OCI-LY1 (cell line): ENCODE data around the gene OLIG2.

Experiments
- EZH2 ChIP-seq: fragments of 200-600 bp; sonication (generic), shearing (Covaris generic); IDR thresholded peaks from 2 replicates; pipeline ENCODE4 v1.8.0; 2017; ENCODE audit warnings: borderline replicate concordance, mixed run types, mild to moderate bottlenecking, antibody characterized with exemption, low read length, moderate library complexity, mixed read lengths
- TF ChIP-seq, protein P1 (sequence below): fragments of 200-600 bp; sonication (generic), shearing (Covaris generic); IDR thresholded peaks from 2 replicates; pipeline ENCODE4 v1.5.1; 2017; ENCODE audit warnings: mild to moderate bottlenecking, antibody characterized with exemption, low read length, moderate library complexity, mixed read lengths

DNA sequence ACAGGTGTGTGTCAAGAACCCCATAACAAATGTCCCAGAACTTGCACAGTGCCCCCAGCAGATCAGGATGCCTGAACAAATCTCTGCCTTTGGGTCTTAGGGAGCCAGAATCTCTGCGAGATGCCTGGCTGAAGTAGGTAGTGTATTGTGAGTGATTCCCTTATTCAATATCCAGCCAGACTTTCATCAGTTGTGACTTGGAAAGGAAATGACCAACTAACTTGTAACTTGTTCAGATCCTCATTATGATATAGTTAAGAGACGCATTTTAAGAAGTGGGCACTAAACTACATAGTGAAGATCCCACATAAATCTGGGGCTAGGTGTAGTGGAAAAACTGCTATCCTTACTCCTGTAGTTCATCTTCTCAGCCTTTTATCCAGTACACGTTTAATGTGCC, 11.8 kb downstream of the OLIG2 start:
- TF ChIP-seq, protein P1, sequence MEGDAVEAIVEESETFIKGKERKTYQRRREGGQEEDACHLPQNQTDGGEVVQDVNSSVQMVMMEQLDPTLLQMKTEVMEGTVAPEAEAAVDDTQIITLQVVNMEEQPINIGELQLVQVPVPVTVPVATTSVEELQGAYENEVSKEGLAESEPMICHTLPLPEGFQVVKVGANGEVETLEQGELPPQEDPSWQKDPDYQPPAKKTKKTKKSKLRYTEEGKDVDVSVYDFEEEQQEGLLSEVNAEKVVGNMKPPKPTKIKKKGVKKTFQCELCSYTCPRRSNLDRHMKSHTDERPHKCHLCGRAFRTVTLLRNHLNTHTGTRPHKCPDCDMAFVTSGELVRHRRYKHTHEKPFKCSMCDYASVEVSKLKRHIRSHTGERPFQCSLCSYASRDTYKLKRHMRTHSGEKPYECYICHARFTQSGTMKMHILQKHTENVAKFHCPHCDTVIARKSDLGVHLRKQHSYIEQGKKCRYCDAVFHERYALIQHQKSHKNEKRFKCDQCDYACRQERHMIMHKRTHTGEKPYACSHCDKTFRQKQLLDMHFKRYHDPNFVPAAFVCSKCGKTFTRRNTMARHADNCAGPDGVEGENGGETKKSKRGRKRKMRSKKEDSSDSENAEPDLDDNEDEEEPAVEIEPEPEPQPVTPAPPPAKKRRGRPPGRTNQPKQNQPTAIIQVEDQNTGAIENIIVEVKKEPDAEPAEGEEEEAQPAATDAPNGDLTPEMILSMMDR = no peak
- no peak for TF ChIP-seq EZH2
